Natural killer cell (primary cell): ENCODE measurements around the gene RNF121. TPM values are rescaled to one million over a fixed set of nuclear protein-coding genes. Genes with fewer than 3 reads are reported as not detected.
A peak's percentile ranks its signal among the peaks of the same experiment; 100 is the strongest.

Experiments used
- ATAC-seq, 3 donors: fragments of 150-1000 bp in 2 of 3; fragments of 200-7000 bp in 1 of 3; cut with Tn5 transposase; 1 replicate in 1 of 3; 2 replicates in 2 of 3; pipeline ENCODE4 v1.10.0; 2021; ENCODE audit warnings: mild to moderate bottlenecking in 2 of 3, moderate library complexity in 2 of 3
- DNase-seq, 2 donors: peaks; one replicate each; pipeline versions ENCODE4 v3.0.0 to v3.0.0-alpha.2; 2013 to 2021; ENCODE audit warnings: mixed read lengths in 1 of 2
- H3K27ac ChIP-seq: one replicate; pipeline ENCODE4 v1.5.1; 2013; ENCODE audit warnings: mild to moderate bottlenecking, low read length
- H3K27me3 ChIP-seq: one replicate; pipeline ENCODE4 v1.6.1; 2013; ENCODE audit warnings: low read length; ENCODE audit not compliant: control insufficient read depth, insufficient read depth
- H3K36me3 ChIP-seq: one replicate; pipeline ENCODE4 v1.6.1; 2013; ENCODE audit warnings: low read length; ENCODE audit not compliant: control insufficient read depth, insufficient read depth
- H3K4me1 ChIP-seq: one replicate; pipeline ENCODE4 v1.6.1; 2013; ENCODE audit warnings: low read length; ENCODE audit not compliant: control insufficient read depth, insufficient read depth
- H3K4me3 ChIP-seq: one replicate; pipeline ENCODE4 v1.5.1; 2013; ENCODE audit warnings: low read length
- H3K9me3 ChIP-seq: one replicate; pipeline ENCODE4 v1.6.1; 2013; ENCODE audit warnings: low read length; ENCODE audit not compliant: control insufficient read depth, insufficient read depth
- H3K27ac Mint-ChIP-seq, 2 donors: one replicate each; pipeline ENCODE4 v1.8.0; 2022; ENCODE audit warnings: mild to moderate bottlenecking in 2 of 2, mixed read lengths in 2 of 2, moderate library complexity in 1 of 2
- H3K27me3 Mint-ChIP-seq, 2 donors: one replicate each; pipeline ENCODE4 v1.8.0; 2022; ENCODE audit warnings: low read depth in 2 of 2, mixed read lengths in 2 of 2
- H3K36me3 Mint-ChIP-seq: one replicate; pipeline ENCODE4 v1.8.0; 2022; ENCODE audit warnings: mixed read lengths
- H3K4me1 Mint-ChIP-seq, 2 donors: one replicate each; pipeline ENCODE4 v1.8.0; 2022; ENCODE audit warnings: mixed read lengths in 2 of 2
- H3K4me3 Mint-ChIP-seq: one replicate; pipeline ENCODE4 v1.8.0; 2022; ENCODE audit warnings: mild to moderate bottlenecking, moderate library complexity, mixed read lengths
- H3K9me3 Mint-ChIP-seq, 2 donors: one replicate each; pipeline ENCODE4 v1.8.0; 2022; ENCODE audit warnings: mixed read lengths in 2 of 2
- WGBS: methylation state at CpG from one replicate; pipeline ENCODE4 v1.1.7; 2013; ENCODE audit warnings: missing lambda C conversion rate; ENCODE audit not compliant: insufficient coverage; 5-methylcytosine and 5-hydroxymethylcytosine counted together
- intact Hi-C: fragments of 100-400 bp; cut with micrococcal nuclease; formaldehyde crosslinking; loops from one replicate; pipeline ENCODE4 v1.14.2; 2022
- total RNA-seq, 4 donors: library from RNA; stranded (reverse); fragments of 120-200 nt in 1 of 4; gene quantifications; one replicate each; pipeline versions ENCODE4 v1.2.3 to v1.2.4, GENCODE V29; 2013 to 2022
- TF ChIP-seq, protein P1 (sequence below): fragments of 200-600 bp; IDR thresholded peaks from one replicate; pipeline ENCODE4 v1.8.0; 2022; ENCODE audit warnings: antibody characterized with exemption

Gene RNF121
- total RNA-seq, 3 donors from 2014 or later (not counting 1 experiment from before 2014, with no cell fraction given): 22.7 to 28.2 (median 22.9) TPM

DNA sequence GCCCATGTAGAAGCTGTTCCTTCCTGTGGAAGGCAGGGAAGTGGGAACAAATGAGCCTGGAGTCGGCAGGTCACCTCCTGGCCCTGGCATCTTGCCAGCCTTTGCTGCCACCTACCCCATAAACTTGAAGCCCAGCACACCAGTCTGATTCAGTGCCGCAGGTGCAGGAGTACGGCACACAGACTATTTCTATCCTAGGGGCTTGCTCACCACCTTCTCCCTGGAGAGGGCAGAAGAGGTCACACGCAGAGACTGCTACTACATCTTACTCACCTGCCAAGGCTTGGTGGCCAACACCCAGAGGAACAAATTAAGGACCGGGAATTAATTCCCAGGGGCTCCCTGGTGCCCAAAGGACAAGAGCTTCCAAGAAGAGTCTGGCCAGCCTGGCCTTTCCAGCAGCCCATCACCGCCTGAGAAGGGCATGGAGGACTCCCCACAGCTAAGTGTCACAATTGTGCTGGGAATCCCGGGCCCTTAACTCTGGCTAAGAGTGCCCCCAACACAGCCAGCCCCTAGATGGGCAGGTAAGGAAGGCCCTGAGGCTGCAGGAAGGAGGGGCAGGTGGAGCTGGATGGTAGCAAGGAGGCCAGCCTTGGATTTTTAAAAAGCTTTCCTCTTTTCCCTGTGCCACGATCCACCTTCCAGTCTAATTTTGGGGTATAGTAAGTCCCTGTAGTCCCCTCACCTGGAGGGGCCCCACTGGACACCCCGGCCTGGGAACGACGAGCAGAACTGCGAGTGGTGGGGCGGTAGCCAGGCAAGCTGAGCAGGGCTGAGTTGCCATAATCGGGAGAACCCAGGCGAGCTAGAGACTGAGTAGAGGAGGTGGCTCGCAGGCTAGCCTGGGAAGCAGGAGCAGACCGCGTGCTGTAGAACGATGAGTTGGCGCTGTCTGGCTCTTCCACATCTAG lies 76.8 kb downstream of the RNF121 start:
- H3K27ac Mint-ChIP-seq: peak overlapping the region in 1 of 2 donors; percentile 18
- peaks cover 6% of the 10 kb centered on the region for H3K36me3 Mint-ChIP-seq
- ATAC-seq: no peak
- no peak overlapping the region for H3K4me3 Mint-ChIP-seq
- DNase-seq: no peak
- Histone ChIP-seq H3K27me3 (no peaks in the 10 kb centered on the region), H3K27ac (no peak overlapping the region), H3K36me3 (peaks cover 83% of the 10 kb centered on the region), H3K4me1 (no peaks in the 10 kb centered on the region), H3K9me3 (no peaks in the 10 kb centered on the region), H3K4me3 (no peak overlapping the region)
- H3K27me3 Mint-ChIP-seq: no peaks in the 10 kb centered on the region
- intact Hi-C loops: no loop called here
- no peaks in the 10 kb centered on the region for H3K9me3 Mint-ChIP-seq
- peaks cover 0 to 10% of the 10 kb centered on the region in 2 donors for H3K4me1 Mint-ChIP-seq
- TF ChIP-seq, protein P1, sequence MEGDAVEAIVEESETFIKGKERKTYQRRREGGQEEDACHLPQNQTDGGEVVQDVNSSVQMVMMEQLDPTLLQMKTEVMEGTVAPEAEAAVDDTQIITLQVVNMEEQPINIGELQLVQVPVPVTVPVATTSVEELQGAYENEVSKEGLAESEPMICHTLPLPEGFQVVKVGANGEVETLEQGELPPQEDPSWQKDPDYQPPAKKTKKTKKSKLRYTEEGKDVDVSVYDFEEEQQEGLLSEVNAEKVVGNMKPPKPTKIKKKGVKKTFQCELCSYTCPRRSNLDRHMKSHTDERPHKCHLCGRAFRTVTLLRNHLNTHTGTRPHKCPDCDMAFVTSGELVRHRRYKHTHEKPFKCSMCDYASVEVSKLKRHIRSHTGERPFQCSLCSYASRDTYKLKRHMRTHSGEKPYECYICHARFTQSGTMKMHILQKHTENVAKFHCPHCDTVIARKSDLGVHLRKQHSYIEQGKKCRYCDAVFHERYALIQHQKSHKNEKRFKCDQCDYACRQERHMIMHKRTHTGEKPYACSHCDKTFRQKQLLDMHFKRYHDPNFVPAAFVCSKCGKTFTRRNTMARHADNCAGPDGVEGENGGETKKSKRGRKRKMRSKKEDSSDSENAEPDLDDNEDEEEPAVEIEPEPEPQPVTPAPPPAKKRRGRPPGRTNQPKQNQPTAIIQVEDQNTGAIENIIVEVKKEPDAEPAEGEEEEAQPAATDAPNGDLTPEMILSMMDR: no peak
- 95% methylated on average over 20 of the region's 20 CpGs for WGBS

GRCh38 chr11:72006309-72007088 lies 77.7 kb downstream of the RNF121 start:
- Mint-ChIP-seq H3K27me3 (no peaks in the 10 kb centered on the region), H3K4me3 (no peak overlapping the region), H3K9me3 (no peaks in the 10 kb centered on the region), H3K27ac (peak overlapping the region; percentile 16 to 18), H3K36me3 (peaks cover 6% of the 10 kb centered on the region), H3K4me1 (peaks cover 0 to 10% of the 10 kb centered on the region in 2 donors)
- DNase-seq (no peak), ATAC-seq (peak in 1 of 3 donors; percentile 11)
- intact Hi-C loops: no loop called here
- Histone ChIP-seq H3K27ac (no peak overlapping the region), H3K36me3 (peaks cover 90% of the 10 kb centered on the region), H3K9me3 (no peaks in the 10 kb centered on the region), H3K4me3 (no peak overlapping the region), H3K4me1 (no peaks in the 10 kb centered on the region), H3K27me3 (no peaks in the 10 kb centered on the region)
- WGBS: 97% methylated on average over 8 of the region's 8 CpGs
- TF ChIP-seq, protein P1: no peak

- Mint-ChIP-seq H3K4me3 (no peak overlapping the region), H3K9me3 (no peaks in the 10 kb centered on the region), H3K4me1 (peaks cover 0 to 10% of the 10 kb centered on the region in 2 donors), H3K36me3 (peaks cover 6% of the 10 kb centered on the region), H3K27me3 (no peaks in the 10 kb centered on the region), H3K27ac (peak overlapping the region; percentile 16 to 65)
- DNase-seq (no peak), ATAC-seq (no peak)
- WGBS: 99% methylated on average over 15 of the region's 15 CpGs
- H3K27ac ChIP-seq: no peak overlapping the region
- H3K9me3 ChIP-seq: no peaks in the 10 kb centered on the region
- intact Hi-C loops: no loop called here
- no peaks in the 10 kb centered on the region for H3K27me3 ChIP-seq
- TF ChIP-seq, protein P1: no peak
- no peaks in the 10 kb centered on the region for H3K4me1 ChIP-seq
- peaks cover 95% of the 10 kb centered on the region for H3K36me3 ChIP-seq
- no peak overlapping the region for H3K4me3 ChIP-seq
These were observed 78.2 kb downstream of the RNF121 start for GRCh38 chr11:72007089-72007476.
